Adrenal gland (tissue), 12 donors: ENCODE data around the gene ZNF296. TPM values are rescaled to one million over a fixed set of nuclear protein-coding genes. Genes with fewer than 3 reads are reported as not detected.

ENCODE experiments used
- DNase-seq, 7 donors: peaks; one replicate each; pipeline ENCODE4 v3.0.0-alpha.2; 2019 to 2020
- H3K27ac ChIP-seq, 5 donors: fragments of 200-600 bp; sonication (generic) in 4 of 5; 1 replicate in 3 of 5; 2 replicates in 2 of 5; pipeline versions ENCODE4 v1.5.1 to v1.8.0; 2016 to 2020; ENCODE audit warnings: mild to moderate bottlenecking in 1 of 5
- H3K27me3 ChIP-seq: fragments of 200-600 bp; 2 replicates; pipeline ENCODE4 v1.8.0; 2021
- H3K36me3 ChIP-seq, 2 donors: fragments of 200-600 bp; replicated peaks in 1 of 2; 1 replicate in 1 of 2; 2 replicates in 1 of 2; pipeline versions ENCODE4 v1.5.1 to v1.8.0; 2018 to 2022
- H3K4me1 ChIP-seq, 2 donors: fragments of 200-600 bp; replicated peaks in 1 of 2; 1 replicate in 1 of 2; 2 replicates in 1 of 2; pipeline versions ENCODE4 v1.5.1 to v1.8.0; 2018 to 2021
- H3K4me3 ChIP-seq, 4 donors: fragments of 200-600 bp; sonication (generic) in 3 of 4; one replicate each; pipeline ENCODE4 v1.5.1; 2016 to 2018
- H3K9me3 ChIP-seq, 3 donors: fragments of 200-600 bp; sonication (generic) in 1 of 3; replicated peaks in 1 of 3; 1 replicate in 2 of 3; 2 replicates in 1 of 3; pipeline versions ENCODE4 v1.5.1 to v1.8.0; 2016 to 2021
- POLR2A ChIP-seq, 2 donors: fragments of 450-650 bp; IDR thresholded peaks; one replicate each; pipeline ENCODE4 v1.6.1; 2017; ENCODE audit warnings: antibody characterized with exemption in 2 of 2, mild to moderate bottlenecking in 2 of 2, moderate library complexity in 1 of 2
- WGBS, 4 donors: extraction: QIAGEN DNeasy Blood & Tissue Kit in 2 of 4; methylation state at CpG; one replicate each; pipeline versions ENCODE4 v1.1.5 to v1.1.7; 2013 to 2017; 5-methylcytosine and 5-hydroxymethylcytosine counted together
- intact Hi-C, 2 donors: fragments of 100-400 bp; cut with DNase I; formaldehyde crosslinking; loops; one replicate each; pipeline versions ENCODE4 v1.14.1 to v1.15.0; 2022 to 2023
- polyA plus RNA-seq, 3 donors: library from polyadenylated mRNA; stranded (reverse); fragments of 200-250 nt in 2 of 3; fragments of 350-450 nt in 1 of 3; fragmentation: Illumina TruSeq in 1 of 3; extraction: RNeasy Lipid Tissue Mini Kit (QIAGEN cat#74804) in 1 of 3; gene quantifications; one replicate each; pipeline ENCODE4 v1.2.3, GENCODE V29; 2013 to 2014
- total RNA-seq, 9 donors: library from RNA; depleted of rRNA in 4 of 9; stranded (reverse); fragments of >200 nt in 4 of 9; fragments of 120-200 nt in 1 of 9; fragmentation: NEBNext Ultra II Directional in 1 of 9; extraction: Animal tissue kit (Norgen Biotek cat#: 25700) in 1 of 9; gene quantifications; one replicate each; pipeline versions ENCODE4 v1.1.0 to v1.2.4, GENCODE V29; 2013 to 2023
- TF ChIP-seq, protein P1 (sequence below), 6 experiments: fragments of 450-650 bp in 4 of 6; fragments of 200-600 bp in 2 of 6; sonication (generic) in 1 of 6; IDR thresholded peaks; 1 replicate in 5 of 6; 2 replicates in 1 of 6; pipeline versions ENCODE4 v1.5.1 to v1.8.0; 2016 to 2021; ENCODE audit warnings: antibody characterized with exemption in 6 of 6, mild to moderate bottlenecking in 2 of 6, moderate library complexity in 1 of 6
- donor health status: healthy with polysubstance abuse.
- donor health status: Bipolar disorder and iron deficiency.
- donor health status: DM: yes; HTN: yes; CAD: no.
- donor health status: DM: no; HTN: no; CAD: no.
- donor health status: DM: no; HTN: no; CAD: no.
- donor health status: DM: yes; HTN: yes; CAD: no.

The ZNF296 gene
- total and polyA plus RNA-seq, 12 donors = 0.06 to 13.2 (median 0.81) TPM; not detected in 2

DNA sequence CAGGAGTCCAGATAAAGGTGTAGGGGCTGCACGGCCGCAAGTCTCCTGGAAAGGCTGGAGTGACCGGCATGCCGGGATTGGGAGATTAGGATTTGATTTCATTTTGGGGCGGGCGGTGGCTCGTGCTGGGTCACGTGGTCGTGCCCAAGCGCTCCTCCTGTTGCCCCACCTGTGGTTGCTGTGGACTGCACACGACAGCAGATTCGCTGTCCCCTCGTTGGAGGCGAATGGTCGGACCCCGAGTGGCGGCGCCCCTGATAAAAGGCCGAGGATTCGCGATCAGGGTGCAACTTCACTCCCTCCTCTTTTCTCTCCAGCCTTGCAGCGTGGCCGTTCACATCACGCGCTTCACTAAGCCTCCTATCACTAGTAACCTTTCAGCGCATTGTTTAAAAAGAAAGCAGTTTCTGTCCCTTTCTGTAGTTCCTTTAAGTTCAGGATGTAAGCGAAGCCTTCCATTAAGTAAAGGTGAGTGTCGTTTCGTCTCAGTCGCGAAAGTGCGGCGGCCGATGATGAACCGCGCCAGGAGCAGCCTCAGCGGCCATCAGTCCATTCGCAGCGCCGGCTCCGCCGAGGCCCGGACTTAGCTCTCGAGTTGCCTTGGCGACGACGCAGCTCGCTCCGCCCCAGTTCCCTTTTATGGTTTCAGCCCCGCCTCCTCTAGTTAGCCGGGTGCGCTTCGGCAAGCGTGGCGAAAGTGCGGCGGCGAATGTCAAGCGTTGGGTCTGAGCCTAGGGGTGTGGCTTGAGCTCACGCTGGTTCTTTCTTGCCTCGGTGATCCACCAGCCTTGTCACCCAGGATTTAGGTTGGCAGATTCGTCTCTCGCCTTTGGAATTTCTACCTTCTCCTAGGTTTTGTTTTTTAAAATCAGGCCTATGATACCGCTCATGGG is 15.0 kb upstream of the ZNF296 start:
- H3K4me1 ChIP-seq = peaks cover 23 to 37% of the 10 kb centered on the region in 2 donors
- no peaks in the 10 kb centered on the region for H3K27me3 ChIP-seq
- WGBS, 4 donors = 5 to 12% (median 8%) methylated on average over 45 to 64 of the region's 64 CpGs
- no peaks in the 10 kb centered on the region for H3K9me3 ChIP-seq
- peak overlapping the region; percentile 78 to 99 (median 92) for H3K27ac ChIP-seq
- H3K4me3 ChIP-seq = peak overlapping the region in 3 of 4 donors; percentile 33 to 93 (median 77)
- intact Hi-C loops = loop anchor here in 1 of 2 donors (5.0 kb wide), 1 partner anchor 36 kb away; no protein-coding TSS in a partner anchor
- peak; percentile 23 to 92 for TF ChIP-seq POLR2A (IDR thresholded peaks at IDR 0.05)
- TF ChIP-seq, protein P1, sequence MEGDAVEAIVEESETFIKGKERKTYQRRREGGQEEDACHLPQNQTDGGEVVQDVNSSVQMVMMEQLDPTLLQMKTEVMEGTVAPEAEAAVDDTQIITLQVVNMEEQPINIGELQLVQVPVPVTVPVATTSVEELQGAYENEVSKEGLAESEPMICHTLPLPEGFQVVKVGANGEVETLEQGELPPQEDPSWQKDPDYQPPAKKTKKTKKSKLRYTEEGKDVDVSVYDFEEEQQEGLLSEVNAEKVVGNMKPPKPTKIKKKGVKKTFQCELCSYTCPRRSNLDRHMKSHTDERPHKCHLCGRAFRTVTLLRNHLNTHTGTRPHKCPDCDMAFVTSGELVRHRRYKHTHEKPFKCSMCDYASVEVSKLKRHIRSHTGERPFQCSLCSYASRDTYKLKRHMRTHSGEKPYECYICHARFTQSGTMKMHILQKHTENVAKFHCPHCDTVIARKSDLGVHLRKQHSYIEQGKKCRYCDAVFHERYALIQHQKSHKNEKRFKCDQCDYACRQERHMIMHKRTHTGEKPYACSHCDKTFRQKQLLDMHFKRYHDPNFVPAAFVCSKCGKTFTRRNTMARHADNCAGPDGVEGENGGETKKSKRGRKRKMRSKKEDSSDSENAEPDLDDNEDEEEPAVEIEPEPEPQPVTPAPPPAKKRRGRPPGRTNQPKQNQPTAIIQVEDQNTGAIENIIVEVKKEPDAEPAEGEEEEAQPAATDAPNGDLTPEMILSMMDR (IDR thresholded peaks at IDR 0.05) = peak in 2 of 6 experiments; percentile 5
- DNase-seq = peak; percentile 98 to 99 (median 99)
- H3K36me3 ChIP-seq = peaks cover 0 to 6% of the 10 kb centered on the region in 2 donors

DNA sequence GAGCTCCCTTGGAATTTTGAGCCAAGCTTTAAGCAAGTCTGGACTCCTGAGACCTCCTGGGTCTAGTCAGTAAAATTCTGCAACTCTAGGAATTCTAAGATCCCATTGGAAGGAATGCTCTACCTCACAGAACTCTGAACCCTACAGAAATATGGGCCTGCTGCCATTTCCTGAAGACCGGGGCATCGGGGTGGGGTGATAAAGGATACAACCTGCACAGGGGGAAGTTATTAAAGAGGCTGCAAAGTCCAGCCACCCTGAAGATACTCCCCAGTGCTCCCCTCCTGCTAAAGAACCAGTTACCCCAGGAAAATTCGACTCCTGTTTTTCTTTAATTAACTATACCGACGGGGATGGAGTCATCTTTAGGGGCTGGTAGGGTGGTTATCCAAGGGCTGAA is 14.3 kb upstream of the ZNF296 start:
- WGBS, 4 donors = 33 to 50% (median 41%) methylated on average over 5 of the region's 5 CpGs
- no peak for TF ChIP-seq POLR2A (IDR thresholded peaks at IDR 0.05)
- TF ChIP-seq, protein P1 (IDR thresholded peaks at IDR 0.05) = no peak
- Histone ChIP-seq H3K9me3 (no peaks in the 10 kb centered on the region), H3K27ac (peak overlapping the region in 3 of 5 donors; percentile 85 to 99 (median 92)), H3K4me1 (peaks cover 16 to 30% of the 10 kb centered on the region in 2 donors), H3K4me3 (peak overlapping the region in 1 of 4 donors; percentile 77), H3K36me3 (peaks cover 0 to 6% of the 10 kb centered on the region in 2 donors), H3K27me3 (no peaks in the 10 kb centered on the region)
- intact Hi-C loops = loop anchor here in 1 of 2 donors (5.0 kb wide), 1 partner anchor 37 kb away; no protein-coding TSS in a partner anchor
- no peak for DNase-seq

- Histone ChIP-seq H3K36me3 (peaks cover 0 to 6% of the 10 kb centered on the region in 2 donors), H3K4me1 (peaks cover 14 to 24% of the 10 kb centered on the region in 2 donors), H3K27ac (no peak overlapping the region), H3K27me3 (no peaks in the 10 kb centered on the region), H3K4me3 (no peak overlapping the region), H3K9me3 (no peaks in the 10 kb centered on the region)
- no peak for DNase-seq
- TF ChIP-seq, protein P1 (IDR thresholded peaks at IDR 0.05) = no peak
- no peak for TF ChIP-seq POLR2A (IDR thresholded peaks at IDR 0.05)
- WGBS, 4 donors = 91 to 97% (median 93%) methylated on average over 9 to 17 of the region's 17 CpGs
- intact Hi-C loops = loop anchor here in 1 of 2 donors (5.0 kb wide), 1 partner anchor 37 kb away; no protein-coding TSS in a partner anchor
Measured at GRCh38 chr19:45090034-45090433, 13.8 kb upstream of the ZNF296 start.

DNA sequence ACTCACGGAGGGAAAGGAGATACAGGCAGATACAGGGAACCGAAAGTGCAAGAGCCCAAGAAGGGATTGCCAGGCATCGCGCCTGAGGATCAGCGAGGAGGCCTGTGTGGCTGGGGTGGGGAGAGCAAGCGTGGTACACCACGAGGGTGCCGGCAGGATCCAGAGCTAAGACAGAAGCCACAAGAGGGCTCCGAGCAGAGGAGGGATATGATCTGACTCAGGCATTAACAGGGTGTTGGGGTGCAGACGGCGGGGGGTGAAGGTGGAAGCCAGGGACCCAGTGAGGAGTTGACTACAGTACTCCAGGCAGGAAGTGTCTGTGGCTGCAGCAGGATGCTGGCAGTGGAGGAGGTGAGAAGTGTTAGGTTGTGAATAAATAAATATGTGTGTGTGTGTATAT is 11.3 kb upstream of the ZNF296 start:
- Histone ChIP-seq H3K9me3 (no peaks in the 10 kb centered on the region), H3K4me1 (peaks cover 0 to 9% of the 10 kb centered on the region in 2 donors), H3K27ac (no peak overlapping the region), H3K4me3 (no peak overlapping the region), H3K27me3 (no peaks in the 10 kb centered on the region), H3K36me3 (peaks cover 0 to 6% of the 10 kb centered on the region in 2 donors)
- no peak for DNase-seq
- intact Hi-C loops = no loop called here
- TF ChIP-seq, protein P1 (IDR thresholded peaks at IDR 0.05) = no peak
- TF ChIP-seq POLR2A (IDR thresholded peaks at IDR 0.05) = no peak
- WGBS, 4 donors = 69 to 77% (median 76%) methylated on average over 11 of the region's 11 CpGs
